Fibroblast of the aortic adventitia (primary cell): ENCODE measurements around the gene BMP7. TPM values are rescaled to one million over a fixed set of nuclear protein-coding genes. Genes with fewer than 3 reads are reported as not detected.

ENCODE experiments used
- DNase-seq: peaks from one replicate; pipeline ENCODE4 v3.0.0-alpha.2; 2010; ENCODE audit warnings: low read depth
- H3K4me3 ChIP-seq: 2 replicates; pipeline ENCODE4 v1.5.1; 2011; ENCODE audit warnings: low read depth, mild to moderate bottlenecking, control low read depth, low read length, moderate library complexity
- CTCF ChIP-seq: IDR thresholded peaks from 2 replicates; pipeline ENCODE4 v1.5.1; 2011; ENCODE audit warnings: mild to moderate bottlenecking, low read length, control low read depth, inconsistent platforms; ENCODE audit not compliant: insufficient read depth
- total RNA-seq: library from RNA; depleted of rRNA; stranded (reverse); fragments of >200 nt; gene quantifications from 2 replicates; pipeline ENCODE4 v1.2.3, GENCODE V29; 2012; ENCODE audit warnings: low replicate concordance

BMP7 gene
- total RNA-seq, 1 donor: not detected

GRCh38 chr20:57140416-57140965 is 126.0 kb downstream of the BMP7 start:
- no peak overlapping the region for H3K4me3 ChIP-seq
- TF ChIP-seq CTCF: no peak
- DNase-seq: no peak

GRCh38 chr20:57139342-57140093 is 126.9 kb downstream of the BMP7 start:
- no peak overlapping the region for H3K4me3 ChIP-seq
- no peak for TF ChIP-seq CTCF
- no peak for DNase-seq

- no peak overlapping the region for H3K4me3 ChIP-seq
- no peak for DNase-seq
- TF ChIP-seq CTCF: no peak
These were observed 128.0 kb downstream of the BMP7 start for GRCh38 chr20:57138198-57138995.

- no peak for TF ChIP-seq CTCF
- DNase-seq: no peak
- no peak overlapping the region for H3K4me3 ChIP-seq
These were observed 128.8 kb downstream of the BMP7 start for GRCh38 chr20:57137676-57138075.

GRCh38 chr20:57136734-57137133 is 129.7 kb downstream of the BMP7 start:
- no peak overlapping the region for H3K4me3 ChIP-seq
- no peak for DNase-seq
- TF ChIP-seq CTCF: no peak

- TF ChIP-seq CTCF: no peak
- no peak for DNase-seq
- no peak overlapping the region for H3K4me3 ChIP-seq
These were observed 130.6 kb downstream of the BMP7 start for GRCh38 chr20:57135875-57136274.
